Activated CD4-positive, alpha-beta T cell treated with anti-CD3 and anti-CD28 coated beads for 36 hours (primary cell): ENCODE measurements around the gene TBC1D10A. TPM values are rescaled to one million over a fixed set of nuclear protein-coding genes. Genes with fewer than 3 reads are reported as not detected.

Experiments
- ATAC-seq: fragments of 200-7000 bp; cut with Tn5 transposase; one replicate; pipeline ENCODE4 v1.10.0; 2021; ENCODE audit warnings: mild to moderate bottlenecking, moderate library complexity
- CTCF ChIA-PET: fragments of 350-600 bp; sonication (Branson Sonifier 250); formaldehyde crosslinking; loops from one replicate; lab custom pipeline; 2021; ENCODE audit warnings: antibody characterized with exemption; lab: Charles Lee
- POLR2A ChIA-PET: fragments of 350-600 bp; sonication (Branson Sonifier 250); formaldehyde crosslinking; loops from one replicate; lab custom pipeline; 2021; ENCODE audit warnings: antibody characterized with exemption, inconsistent platforms; lab: Charles Lee
- DNase-seq: peaks from one replicate; pipeline ENCODE4 v3.0.0-alpha.2; 2020
- H3K27ac Mint-ChIP-seq: one replicate; pipeline ENCODE4 v1.8.0; 2021; ENCODE audit warnings: mixed read lengths
- H3K27me3 Mint-ChIP-seq: one replicate; pipeline ENCODE4 v1.8.0; 2021; ENCODE audit warnings: mixed read lengths
- H3K36me3 Mint-ChIP-seq: one replicate; pipeline ENCODE4 v1.8.0; 2021; ENCODE audit warnings: low read depth, mixed read lengths
- H3K4me1 Mint-ChIP-seq: one replicate; pipeline ENCODE4 v1.8.0; 2021; ENCODE audit warnings: mixed read lengths
- H3K4me3 Mint-ChIP-seq: one replicate; pipeline ENCODE4 v1.8.0; 2021; ENCODE audit warnings: mild to moderate bottlenecking, moderate library complexity, mixed read lengths
- H3K9me3 Mint-ChIP-seq: one replicate; pipeline ENCODE4 v1.8.0; 2021; ENCODE audit warnings: low read depth, mixed read lengths
- intact Hi-C, 2 experiments: fragments of 100-400 bp; cut with DNase I in 1 of 2; cut with micrococcal nuclease in 1 of 2; formaldehyde crosslinking; loops; one replicate each; pipeline versions ENCODE4 v1.14.2 to v1.15.1; 2022 to 2024; cut with DNase I, micrococcal nuclease
- total RNA-seq, 2 experiments: library from RNA; stranded (reverse); gene quantifications; one replicate each; pipeline ENCODE4 v1.2.3, GENCODE V29; 2021

Gene TBC1D10A
- total RNA-seq, 2 experiments from 2014 or later: 20.1 to 21.6 TPM

GRCh38 chr22:30287648-30288418 lies 38.9 kb downstream of the TBC1D10A start:
- Mint-ChIP-seq H3K4me1 (peaks cover 28% of the 10 kb centered on the region), H3K27me3 (no peaks in the 10 kb centered on the region), H3K9me3 (no peaks in the 10 kb centered on the region), H3K4me3 (peak overlapping the region; percentile 72), H3K27ac (no peak overlapping the region), H3K36me3 (peaks cover 1% of the 10 kb centered on the region)
- intact Hi-C loops: loop anchor here (1.0 to 2.0 kb wide), 8 partner anchors 15 to 197 kb away; partner anchors contain the start of genes RNF215 (in 2 of the 2) and TBC1D10A (in 1 of the 2)
- peak; percentile 94 for DNase-seq
- ChIA-PET POLR2A (interaction anchor here (0.6 to 1.4 kb wide), 7 partner anchors 39 to 417 kb away, joined by 3 to 5 read pairs (median 4); partner anchors contain the start of genes CCDC157, SF3A1 and TBC1D10A), CTCF (interaction anchor here (0.6 to 6.5 kb wide), 60 partner anchors 10 to 1485 kb away, joined by 3 to 202 read pairs (median 5); partner anchors contain the start of genes CCDC157, MTFP1, OSM and RNF215)
- peak; percentile 42 for ATAC-seq

DNA sequence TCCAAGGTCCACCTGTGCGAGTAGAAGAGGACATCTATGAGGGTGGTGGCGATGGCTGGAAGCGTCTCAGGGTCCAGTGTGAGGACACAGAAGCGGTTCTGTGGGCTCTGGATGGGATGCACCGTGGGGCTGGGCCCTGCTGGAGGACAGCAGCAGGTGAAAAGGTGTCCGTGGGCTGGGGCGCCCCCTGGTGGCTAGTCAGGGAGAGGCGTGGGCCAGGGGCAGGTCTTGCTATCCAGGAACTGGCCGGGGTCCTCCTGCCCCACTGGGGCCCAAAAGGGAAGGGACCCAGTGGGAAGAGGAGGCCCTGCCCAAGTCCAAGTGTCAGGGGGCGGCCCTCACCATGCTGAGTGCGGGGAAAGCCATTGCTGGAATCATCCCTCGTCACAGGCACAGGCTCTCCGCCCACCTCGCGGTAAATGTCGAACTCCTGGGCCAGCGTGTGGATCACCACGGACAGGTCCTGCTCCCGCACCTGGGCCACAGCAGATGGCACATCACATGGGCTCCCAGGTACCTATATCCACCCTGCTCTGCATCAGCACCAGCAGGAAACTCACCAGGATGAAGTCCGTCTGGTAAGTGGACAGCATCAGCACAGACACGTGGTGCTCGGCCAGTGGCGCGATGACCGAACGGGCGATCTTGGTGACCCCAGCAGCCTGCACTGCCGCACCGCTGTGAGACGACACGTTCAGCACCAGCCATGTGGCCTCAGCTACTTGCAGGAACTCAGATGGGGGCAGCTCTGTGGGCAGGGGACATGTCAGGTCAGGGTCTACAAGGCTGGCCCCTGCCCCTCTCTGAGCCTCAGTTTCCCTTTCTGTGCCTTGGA lies 39.7 kb downstream of the TBC1D10A start:
- Mint-ChIP-seq H3K4me3 (no peak overlapping the region), H3K36me3 (peaks cover 1% of the 10 kb centered on the region), H3K27ac (no peak overlapping the region), H3K4me1 (peaks cover 34% of the 10 kb centered on the region), H3K27me3 (no peaks in the 10 kb centered on the region), H3K9me3 (no peaks in the 10 kb centered on the region)
- DNase-seq: peak; percentile 94
- ChIA-PET POLR2A (interaction anchor here (0.6 kb wide), 1 partner anchor 418 kb away, joined by 4 read pairs; no protein-coding TSS in a partner anchor), CTCF (interaction anchor here (0.6 to 6.5 kb wide), 53 partner anchors 9 to 1484 kb away, joined by 3 to 202 read pairs (median 5); partner anchors contain the start of genes CCDC157, MTFP1, OSM and RNF215)
- peak; percentile 32 for ATAC-seq
- intact Hi-C loops: loop anchor here (1.0 kb wide), 5 partner anchors 24 to 198 kb away; partner anchors contain the start of gene RNF215 (in 2 of the 2)

DNA sequence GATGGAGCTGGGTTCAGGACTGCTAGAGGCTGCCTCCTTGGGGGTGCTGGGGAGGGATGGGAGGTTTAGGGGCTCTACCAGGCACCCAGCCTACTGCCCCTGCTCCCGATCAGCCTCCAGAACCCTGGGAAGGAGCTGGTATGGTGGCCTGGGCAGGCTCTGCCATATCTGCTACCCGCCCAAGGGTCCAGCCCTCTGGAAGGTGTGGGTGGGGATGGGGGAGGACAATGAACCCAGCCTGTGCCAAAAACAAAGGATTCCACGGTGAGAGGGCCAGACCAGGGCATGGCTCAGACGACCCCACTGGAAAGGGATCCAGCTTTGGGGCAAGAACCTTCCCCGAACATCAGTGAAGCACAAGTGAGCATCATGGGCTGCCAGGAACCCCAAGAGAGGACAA lies 40.4 kb downstream of the TBC1D10A start:
- Mint-ChIP-seq H3K9me3 (no peaks in the 10 kb centered on the region), H3K27me3 (no peaks in the 10 kb centered on the region), H3K4me3 (no peak overlapping the region), H3K27ac (no peak overlapping the region), H3K4me1 (peaks cover 34% of the 10 kb centered on the region), H3K36me3 (no peaks in the 10 kb centered on the region)
- ChIA-PET CTCF (interaction anchor here (0.7 to 4.9 kb wide), 15 partner anchors 8 to 201 kb away, joined by 3 to 43 read pairs (median 4); partner anchors contain the start of genes RNF215 and TBC1D10A), POLR2A (interaction anchor here (0.6 kb wide), 1 partner anchor 88 kb away, joined by 4 read pairs; no protein-coding TSS in a partner anchor)
- intact Hi-C loops: loop anchor here in 1 of 2 experiments (1.0 kb wide), 1 partner anchor 178 kb away; no protein-coding TSS in a partner anchor
- no peak for ATAC-seq
- DNase-seq: no peak

DNA sequence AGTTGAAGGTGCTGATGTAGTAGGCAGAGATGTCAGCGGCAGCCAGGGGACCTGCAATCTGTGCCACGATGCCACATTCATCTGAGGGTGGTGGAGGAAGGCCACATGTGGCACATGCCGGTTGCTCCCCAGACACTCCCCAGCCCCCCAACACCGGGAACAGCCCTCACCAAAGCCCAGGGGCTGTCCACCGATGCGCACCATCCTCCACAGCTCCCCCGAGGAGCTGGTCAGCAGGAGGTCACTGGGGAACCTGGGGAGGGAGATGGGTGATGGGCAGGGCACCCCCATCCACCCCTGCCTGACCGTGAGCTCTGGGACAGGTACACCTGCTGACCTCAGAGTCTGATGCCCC lies 40.9 kb downstream of the TBC1D10A start:
- peaks cover 34% of the 10 kb centered on the region for H3K4me1 Mint-ChIP-seq
- intact Hi-C loops: loop anchor here in 1 of 2 experiments (1.0 kb wide), 1 partner anchor 178 kb away; no protein-coding TSS in a partner anchor
- no peaks in the 10 kb centered on the region for H3K36me3 Mint-ChIP-seq
- H3K9me3 Mint-ChIP-seq: no peaks in the 10 kb centered on the region
- ChIA-PET CTCF (interaction anchor here (0.6 to 4.9 kb wide), 15 partner anchors 8 to 200 kb away, joined by 3 to 43 read pairs (median 4); partner anchors contain the start of genes RNF215 and TBC1D10A), POLR2A (interaction anchor here (0.6 kb wide), 1 partner anchor 88 kb away, joined by 4 read pairs; no protein-coding TSS in a partner anchor)
- no peak for ATAC-seq
- H3K27ac Mint-ChIP-seq: no peak overlapping the region
- no peaks in the 10 kb centered on the region for H3K27me3 Mint-ChIP-seq
- no peak for DNase-seq
- H3K4me3 Mint-ChIP-seq: no peak overlapping the region

DNA sequence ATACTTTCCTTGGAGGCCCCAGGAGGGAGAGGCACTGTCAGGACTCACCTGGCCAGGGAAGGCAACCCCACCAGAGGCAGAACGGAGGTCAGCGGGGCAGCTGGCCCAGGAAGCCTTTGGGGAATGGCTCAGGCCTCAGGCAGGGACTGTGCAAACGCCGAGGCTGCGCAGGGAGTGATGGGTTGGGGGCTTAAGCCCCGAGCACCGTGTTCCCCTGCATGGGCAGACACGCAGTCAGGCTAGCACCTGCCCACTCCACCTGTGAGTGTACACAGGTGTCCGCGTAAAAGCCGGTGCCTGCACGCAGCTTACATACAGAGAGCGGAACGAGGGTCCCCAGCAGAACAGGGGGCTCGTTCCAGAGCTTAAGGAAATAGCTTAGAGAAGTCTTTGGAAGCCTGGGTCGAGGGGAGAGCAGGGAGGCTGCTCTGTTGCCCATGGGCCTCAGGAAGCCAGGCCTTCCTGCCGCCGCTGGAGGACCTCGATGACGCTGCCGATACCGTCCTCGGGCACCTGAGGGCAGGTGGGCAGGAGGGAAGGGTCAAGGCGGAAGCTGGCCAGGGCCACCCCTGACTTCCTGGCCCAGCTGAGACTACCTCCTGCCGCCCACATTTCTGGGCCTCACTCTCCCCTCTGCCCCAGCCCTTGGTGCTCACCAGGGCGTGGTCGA lies 41.4 kb downstream of the TBC1D10A start:
- Mint-ChIP-seq H3K9me3 (no peaks in the 10 kb centered on the region), H3K27ac (no peak overlapping the region), H3K36me3 (no peaks in the 10 kb centered on the region), H3K27me3 (no peaks in the 10 kb centered on the region), H3K4me3 (no peak overlapping the region), H3K4me1 (peaks cover 29% of the 10 kb centered on the region)
- intact Hi-C loops: no loop called here
- DNase-seq (no peak), ATAC-seq (no peak)
- ChIA-PET CTCF (interaction anchor here (0.6 to 4.9 kb wide), 13 partner anchors 7 to 216 kb away, joined by 3 to 43 read pairs (median 4); partner anchors contain the start of genes RNF215 and TBC1D10A), POLR2A (no interaction called here)

DNA sequence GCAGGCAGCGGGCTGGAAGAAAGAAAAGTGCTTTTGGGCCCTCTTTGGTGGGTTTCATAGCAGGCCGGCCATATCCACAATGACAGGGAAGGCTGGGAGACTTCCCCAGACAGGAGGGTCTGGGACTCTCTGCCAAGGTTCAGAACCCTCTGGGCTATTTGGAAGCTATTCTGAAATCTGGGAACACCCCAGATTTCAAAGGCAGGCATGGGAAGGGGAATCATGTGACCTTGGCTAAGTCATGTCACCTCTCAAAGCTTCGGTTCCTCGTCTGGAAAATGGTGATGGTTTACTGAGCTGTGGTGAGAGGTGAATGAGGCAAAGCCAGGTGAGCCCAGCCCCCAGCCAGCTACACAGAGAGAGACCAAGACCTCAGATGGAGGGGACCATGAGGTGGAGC lies 42.1 kb downstream of the TBC1D10A start:
- no peak overlapping the region for H3K4me3 Mint-ChIP-seq

GRCh38 chr22:30284172-30284571 lies 42.6 kb downstream of the TBC1D10A start:
- Mint-ChIP-seq H3K4me1 (peaks cover 29% of the 10 kb centered on the region), H3K27ac (peak overlapping the region; percentile 25), H3K27me3 (no peaks in the 10 kb centered on the region), H3K4me3 (no peak overlapping the region), H3K36me3 (no peaks in the 10 kb centered on the region), H3K9me3 (no peaks in the 10 kb centered on the region)
- intact Hi-C loops: no loop called here
- ATAC-seq (no peak), DNase-seq (no peak)
- POLR2A ChIA-PET: no interaction called here
- CTCF ChIA-PET: interaction anchor here (0.9 to 4.9 kb wide), 4 partner anchors 10 to 106 kb away, joined by 3 to 43 read pairs (median 4); no protein-coding TSS in a partner anchor

More for the DNA sequence above, 42.1 kb downstream of the TBC1D10A start:
- no peaks in the 10 kb centered on the region for H3K36me3 Mint-ChIP-seq
- ChIA-PET POLR2A (no interaction called here), CTCF (interaction anchor here (1.2 to 4.9 kb wide), 4 partner anchors 20 to 216 kb away, joined by 4 to 43 read pairs (median 6); partner anchors contain the start of gene RNF215)
- H3K9me3 Mint-ChIP-seq: no peaks in the 10 kb centered on the region
- intact Hi-C loops: no loop called here
- no peaks in the 10 kb centered on the region for H3K27me3 Mint-ChIP-seq
- DNase-seq: no peak
- peak overlapping the region; percentile 25 for H3K27ac Mint-ChIP-seq
- H3K4me1 Mint-ChIP-seq: peaks cover 24% of the 10 kb centered on the region
- no peak for ATAC-seq

- Mint-ChIP-seq H3K36me3 (no peaks in the 10 kb centered on the region), H3K4me1 (peaks cover 31% of the 10 kb centered on the region), H3K27ac (no peak overlapping the region), H3K4me3 (no peak overlapping the region), H3K27me3 (no peaks in the 10 kb centered on the region), H3K9me3 (no peaks in the 10 kb centered on the region)
- DNase-seq (no peak), ATAC-seq (no peak)
- intact Hi-C loops: no loop called here
- ChIA-PET CTCF (interaction anchor here (0.7 to 1.9 kb wide), 7 partner anchors 11 to 175 kb away, joined by 3 to 11 read pairs (median 3); partner anchors contain the start of gene RNF215), POLR2A (no interaction called here)
Observed at GRCh38 chr22:30283342-30283741, 43.4 kb downstream of the TBC1D10A start.

GRCh38 chr22:30282616-30283046 lies 44.1 kb downstream of the TBC1D10A start:
- intact Hi-C loops: no loop called here
- ChIA-PET POLR2A (no interaction called here), CTCF (interaction anchor here (0.8 to 1.9 kb wide), 3 partner anchors 21 to 175 kb away, joined by 3 to 11 read pairs (median 7); no protein-coding TSS in a partner anchor)
- Mint-ChIP-seq H3K27me3 (no peaks in the 10 kb centered on the region), H3K4me1 (peaks cover 32% of the 10 kb centered on the region), H3K4me3 (no peak overlapping the region), H3K27ac (no peak overlapping the region), H3K36me3 (no peaks in the 10 kb centered on the region), H3K9me3 (no peaks in the 10 kb centered on the region)
- ATAC-seq: no peak
- DNase-seq: no peak

DNA sequence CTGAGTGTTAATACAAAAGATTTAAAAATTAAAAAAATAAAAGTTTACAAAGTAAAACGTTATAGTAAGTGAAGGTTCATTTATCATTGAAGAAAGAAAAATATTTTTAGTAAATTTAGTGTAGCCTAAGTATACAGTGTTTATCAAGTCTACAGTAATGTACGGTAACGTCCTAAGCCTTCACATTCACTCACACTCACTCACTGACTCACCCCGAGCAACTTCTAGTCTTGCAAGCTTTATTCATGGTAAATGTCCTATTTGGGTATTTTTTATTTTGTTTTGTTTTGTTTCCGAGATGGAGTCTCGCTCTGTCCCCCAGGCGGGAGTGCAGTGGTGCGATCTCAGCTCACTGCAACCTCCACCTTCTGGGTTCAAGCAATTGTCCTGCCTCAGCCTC lies 46.2 kb downstream of the TBC1D10A start:
- ChIA-PET POLR2A (no interaction called here), CTCF (interaction anchor here (0.6 to 1.4 kb wide), 6 partner anchors 15 to 172 kb away, joined by 3 to 9 read pairs (median 3); no protein-coding TSS in a partner anchor)
- ATAC-seq (no peak), DNase-seq (no peak)
- no peaks in the 10 kb centered on the region for H3K9me3 Mint-ChIP-seq
- no peaks in the 10 kb centered on the region for H3K36me3 Mint-ChIP-seq
- H3K4me3 Mint-ChIP-seq: no peak overlapping the region
- no peaks in the 10 kb centered on the region for H3K27me3 Mint-ChIP-seq
- intact Hi-C loops: no loop called here
- H3K4me1 Mint-ChIP-seq: peaks cover 41% of the 10 kb centered on the region
- no peak overlapping the region for H3K27ac Mint-ChIP-seq
